Duodenal mucosa (tissue), 2 donors: ENCODE results near the gene C17orf50.
"Not testable (repeated sequence)": the region's sequence is repeated elsewhere in the genome, so short reads cannot be mapped to it uniquely, and the experiment has no call there.

Source experiments
- H3K27ac ChIP-seq: one replicate; pipeline ENCODE4 v1.7.0; 2013; ENCODE audit warnings: low read depth, low read length
- H3K27me3 ChIP-seq, 2 donors: one replicate each; pipeline ENCODE4 v1.7.0; 2013; ENCODE audit warnings: low read length in 2 of 2, control low read depth in 1 of 2; ENCODE audit not compliant: insufficient read depth in 2 of 2, control insufficient read depth in 1 of 2
- H3K36me3 ChIP-seq, 2 donors: one replicate each; pipeline ENCODE4 v1.7.0; 2013; ENCODE audit warnings: low read length in 2 of 2, control low read depth in 1 of 2; ENCODE audit not compliant: insufficient read depth in 2 of 2, control insufficient read depth in 1 of 2
- H3K4me1 ChIP-seq, 2 donors: one replicate each; pipeline ENCODE4 v1.7.0; 2013; ENCODE audit warnings: low read length in 2 of 2, control low read depth in 1 of 2; ENCODE audit not compliant: insufficient read depth in 2 of 2, control insufficient read depth in 1 of 2
- H3K4me3 ChIP-seq, 2 donors: one replicate each; pipeline ENCODE4 v1.7.0; 2013; ENCODE audit warnings: low read length in 2 of 2, low read depth in 1 of 2
- H3K9ac ChIP-seq, 2 donors: one replicate each; pipeline ENCODE4 v1.7.0; 2013; ENCODE audit warnings: low read length in 2 of 2, low read depth in 1 of 2
- H3K9me3 ChIP-seq, 2 donors: one replicate each; pipeline ENCODE4 v1.7.0; 2013; ENCODE audit warnings: low read length in 2 of 2, control low read depth in 1 of 2; ENCODE audit not compliant: control insufficient read depth in 1 of 2

C17orf50 gene

GRCh38 chr17:35750526-35751395 lies 9.9 kb upstream of the C17orf50 start:
- peaks cover 14 to 17% of the 10 kb centered on the region in 2 donors for H3K4me1 ChIP-seq
- H3K9me3 ChIP-seq = no peaks in the 10 kb centered on the region
- H3K9ac ChIP-seq = no peak overlapping the region
- H3K4me3 ChIP-seq = no peak overlapping the region
- no peaks in the 10 kb centered on the region for H3K36me3 ChIP-seq
- H3K27me3 ChIP-seq = peaks cover 21 to 31% of the 10 kb centered on the region in 2 donors
- no peak overlapping the region for H3K27ac ChIP-seq

- peaks cover 21 to 31% of the 10 kb centered on the region in 2 donors for H3K27me3 ChIP-seq
- H3K9me3 ChIP-seq, H3K4me3 ChIP-seq, H3K36me3 ChIP-seq, H3K9ac ChIP-seq, H3K27ac ChIP-seq: not testable (repeated sequence)
- peaks cover 14 to 17% of the 10 kb centered on the region in 2 donors for H3K4me1 ChIP-seq
Observed at GRCh38 chr17:35751541-35751940, 9.1 kb upstream of the C17orf50 start.

GRCh38 chr17:35752471-35752870 lies 8.2 kb upstream of the C17orf50 start:
- Histone ChIP-seq H3K4me1 (peaks cover 14 to 17% of the 10 kb centered on the region in 2 donors), H3K36me3 (no peaks in the 10 kb centered on the region), H3K9ac (no peak overlapping the region), H3K9me3 (no peaks in the 10 kb centered on the region), H3K27ac (no peak overlapping the region), H3K27me3 (peaks cover 21 to 31% of the 10 kb centered on the region in 2 donors), H3K4me3 (no peak overlapping the region)

GRCh38 chr17:35752945-35753764 lies 7.5 kb upstream of the C17orf50 start, which contains the start of gene GAS2L2:
Gene GAS2L2 (minus strand): TSS chr17:35753239. CDS start chr17:35752850, 389 bp downstream.
- Histone ChIP-seq H3K9ac (no peak within 1 kb of the TSS), H3K4me3 (no peak within 1 kb of the TSS)

GRCh38 chr17:35757243-35757642 lies 3.4 kb upstream of the C17orf50 start:
- no peak overlapping the region for H3K9ac ChIP-seq
- no peak overlapping the region for H3K4me3 ChIP-seq
- H3K27ac ChIP-seq = no peak overlapping the region
- H3K4me1 ChIP-seq = peaks cover 6 to 8% of the 10 kb centered on the region in 2 donors
- H3K9me3 ChIP-seq = no peaks in the 10 kb centered on the region
- peaks cover 0 to 8% of the 10 kb centered on the region in 2 donors for H3K27me3 ChIP-seq
- H3K36me3 ChIP-seq = no peaks in the 10 kb centered on the region

More at GRCh38 chr17:35752945-35753764, 7.5 kb upstream of the C17orf50 start, which contains the start of gene GAS2L2:
- no peak within 1 kb of the TSS for H3K27ac ChIP-seq
- no peaks in the 10 kb centered on the region for H3K36me3 ChIP-seq
- H3K27me3 ChIP-seq = peaks cover 21 to 31% of the 10 kb centered on the region in 2 donors
- no peaks in the 10 kb centered on the region for H3K9me3 ChIP-seq
- peaks cover 14 to 16% of the 10 kb centered on the region in 2 donors for H3K4me1 ChIP-seq

GRCh38 chr17:35761601-35762000 lies 914 bp downstream of the C17orf50 start:
- Histone ChIP-seq H3K4me3 (no peak overlapping the region), H3K9me3 (no peaks in the 10 kb centered on the region), H3K4me1 (peaks cover 4 to 7% of the 10 kb centered on the region in 2 donors), H3K36me3 (no peaks in the 10 kb centered on the region), H3K27me3 (no peaks in the 10 kb centered on the region), H3K27ac (no peak overlapping the region), H3K9ac (no peak overlapping the region)

GRCh38 chr17:35763767-35764122 lies 3.1 kb downstream of the C17orf50 start:
- peak overlapping the region in 1 of 2 donors; percentile 51 for H3K9ac ChIP-seq
- peak overlapping the region; percentile 72 for H3K4me3 ChIP-seq
- H3K27ac ChIP-seq = no peak overlapping the region

GRCh38 chr17:35764123-35764991 lies 3.7 kb downstream of the C17orf50 start:
- H3K4me1 ChIP-seq = peaks cover 21 to 24% of the 10 kb centered on the region in 2 donors
- peak overlapping the region; percentile 42 to 56 for H3K9ac ChIP-seq
- no peak overlapping the region for H3K27ac ChIP-seq
- no peaks in the 10 kb centered on the region for H3K27me3 ChIP-seq
- H3K9me3 ChIP-seq = no peaks in the 10 kb centered on the region
- H3K36me3 ChIP-seq = no peaks in the 10 kb centered on the region
- H3K4me3 ChIP-seq = peak overlapping the region; percentile 72

More at GRCh38 chr17:35763767-35764122, 3.1 kb downstream of the C17orf50 start:
- Histone ChIP-seq H3K9me3 (no peaks in the 10 kb centered on the region), H3K4me1 (peaks cover 15 to 18% of the 10 kb centered on the region in 2 donors), H3K36me3 (no peaks in the 10 kb centered on the region), H3K27me3 (no peaks in the 10 kb centered on the region)

- H3K27ac ChIP-seq = no peak overlapping the region
- H3K36me3 ChIP-seq = no peaks in the 10 kb centered on the region
- no peak overlapping the region for H3K9ac ChIP-seq
- H3K27me3 ChIP-seq = no peaks in the 10 kb centered on the region
- no peaks in the 10 kb centered on the region for H3K9me3 ChIP-seq
- H3K4me1 ChIP-seq = peaks cover 23 to 29% of the 10 kb centered on the region in 2 donors
- peak overlapping the region in 1 of 2 donors; percentile 72 for H3K4me3 ChIP-seq
Observed at GRCh38 chr17:35765086-35765710, 4.5 kb downstream of the C17orf50 start.
